ENCODE data around the gene SGPL1. TPM values are rescaled to one million over a fixed set of nuclear protein-coding genes. Genes with fewer than 3 reads are reported as not detected.
A peak's percentile ranks its signal among the peaks of the same experiment; 100 is the strongest.

The SGPL1 gene
- total RNA-seq, 1 experiment from 2014 or later: 52.6 TPM

- no peaks in the 10 kb centered on the region for H3K9me3 Mint-ChIP-seq
- TF ChIP-seq CTCF (conservative IDR thresholded peaks at IDR 0.05): no peak
- Histone ChIP-seq H2BK15ac (ENCODE audit: low read depth, low read length) (no peak within 1 kb of the TSS), H4K8ac (replicated peaks; ENCODE audit: insufficient read length, low read depth, low read length) (no peak within 1 kb of the TSS), H3K23ac (ENCODE audit: insufficient read length, low read depth, low read length) (no peak within 1 kb of the TSS), H2BK12ac (ENCODE audit: insufficient read length, low read depth, low read length) (no peak within 1 kb of the TSS), H3K27ac (ENCODE audit: insufficient read length, low read depth, low read length) (no peak within 1 kb of the TSS), H2BK5ac (ENCODE audit: insufficient read length, low read length) (no peak within 1 kb of the TSS), H4K5ac (ENCODE audit: insufficient read length, low read depth, low read length) (no peak within 1 kb of the TSS), H3K79me2 (ENCODE audit: insufficient read depth, low read length) (no peaks in the 10 kb centered on the region), H4K20me1 (ENCODE audit: control insufficient read depth, insufficient read depth, insufficient read length) (no peaks in the 10 kb centered on the region), H3K18ac (ENCODE audit: insufficient read length, low read depth, low read length) (no peak within 1 kb of the TSS), H2AFZ (ENCODE audit: low read length) (no peak within 1 kb of the TSS), H4K91ac (ENCODE audit: insufficient read length, low read depth, low read length) (no peak within 1 kb of the TSS), H3K4me2 (ENCODE audit: insufficient read depth, insufficient read length, low read length) (no peak within 1 kb of the TSS), H3K79me1 (ENCODE audit: insufficient read depth, low read depth, low read length, poor library complexity, severe bottlenecking) (no peaks in the 10 kb centered on the region), H3K27me3 (ENCODE audit: insufficient read depth, low read length) (no peaks in the 10 kb centered on the region), H3K14ac (ENCODE audit: insufficient read depth, low read length) (no peak within 1 kb of the TSS), H2BK20ac (ENCODE audit: low read depth, low read length, poor library complexity, severe bottlenecking) (no peak within 1 kb of the TSS), H2BK120ac (ENCODE audit: low read depth, low read length, poor library complexity, severe bottlenecking) (no peak within 1 kb of the TSS), H3K4ac (ENCODE audit: low read depth, low read length) (no peak within 1 kb of the TSS), H3K56ac (ENCODE audit: insufficient read length, low read depth, low read length) (no peak within 1 kb of the TSS), H3K23me2 (ENCODE audit: insufficient read length, low read depth, low read length, poor library complexity, severe bottlenecking) (no peaks in the 10 kb centered on the region), H2AK5ac (ENCODE audit: insufficient read length, low read length) (no peak within 1 kb of the TSS), H3K4me1 (ENCODE audit: insufficient read depth, low read length) (no peaks in the 10 kb centered on the region), H3T11ph (ENCODE audit: low read length) (no peak within 1 kb of the TSS), H3K9me3 (ENCODE audit: control insufficient read depth, low read depth, low read length) (no peaks in the 10 kb centered on the region), H3K9ac (ENCODE audit: extremely low read depth, insufficient read length, low read length) (no peak within 1 kb of the TSS)
- no peak for DNase-seq
- peak within 1 kb of the TSS in 1 of 3 experiments; percentile 20; a peak in 1 of 7 replicates for H3K27ac Mint-ChIP-seq
- H3K4me1 Mint-ChIP-seq: no peaks in the 10 kb centered on the region; a peak in 1 of 4 replicates
- H3K27me3 Mint-ChIP-seq (ENCODE audit: low read depth): peaks cover 4% of the 10 kb centered on the region; the same call in 1 of the 2 replicates
- H3K4me3 Mint-ChIP-seq: no peak within 1 kb of the TSS
- no peaks in the 10 kb centered on the region for H3K36me3 Mint-ChIP-seq (ENCODE audit: insufficient read depth in 1 of 3, low read depth in 3 of 3)
- WGBS (ENCODE audit: extremely low coverage, insufficient read length, low lambda C conversion rate): no CpG with 5 or more reads among the region's 4 CpGs
Measured at GRCh38 chr10:70785190-70785589, 30.6 kb upstream of the SGPL1 start, which contains the start of gene TBATA. TBATA (minus strand) TSS chr10:70785377; CDS start chr10:70783379, 1,998 bp downstream.
